ENCODE data around the gene ELAVL4. TPM values are rescaled to one million over a fixed set of nuclear protein-coding genes. Genes with fewer than 3 reads are reported as not detected.

Gene ELAVL4
- total RNA-seq (2021; ENCODE audit: unreplicated experiment) (not detected), Bru-seq, nascent RNA (not detected), BruChase-seq, experiment 1, labeled RNA remaining after a 6-hour chase (not detected), BruChase-seq, experiment 2, labeled RNA remaining after a 2-hour chase (not detected)
- not detected in 2 replicates for polyA plus RNA-seq (2012)
- long read RNA-seq = 0 reads

DNA sequence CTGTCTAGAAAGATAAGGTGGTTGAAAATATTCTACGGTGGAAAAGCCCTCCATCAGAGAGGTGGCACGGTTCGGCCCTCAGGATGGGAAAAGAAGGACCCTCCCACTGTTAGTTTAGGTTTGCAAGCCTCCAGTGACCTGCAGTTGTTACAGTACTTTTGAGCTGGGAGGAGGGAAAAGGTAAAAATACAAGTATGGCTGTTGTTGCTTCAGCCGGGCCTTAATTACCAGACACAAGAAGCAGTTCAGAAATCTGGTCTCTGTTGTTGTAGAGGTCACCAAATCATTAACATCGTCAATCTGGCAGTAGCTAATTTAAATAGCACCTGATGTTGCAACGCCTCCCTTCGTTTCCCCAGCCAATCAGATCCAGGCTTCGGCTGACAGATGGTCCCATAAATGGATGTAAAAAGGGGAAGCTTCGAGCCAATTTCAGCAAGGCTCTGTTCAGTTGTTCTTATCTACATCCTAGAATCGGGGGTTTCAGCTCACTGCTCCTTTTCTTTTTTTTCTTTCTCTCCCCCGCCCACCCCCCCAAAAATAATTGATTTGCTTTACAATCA is at the start of gene ELAVL4:
ELAVL4 (plus strand) TSS at position 424 of the 563 bp plus-strand sequence. CDS start 270 bp downstream, outside the sequence.
- H3K4me3 ChIP-seq (replicated peaks in 1 of 2; ENCODE audit: low read depth in 1 of 2, low read length in 2 of 2) = no peak within 1 kb of the TSS
- no peaks in the 10 kb centered on the region for H3K9me2 ChIP-seq (ENCODE audit: insufficient read depth)
- H3K4me2 ChIP-seq (ENCODE audit: low read length) = no peak within 1 kb of the TSS
- H3K9me3 ChIP-seq (ENCODE audit: control insufficient read depth in 1 of 2, insufficient read depth in 1 of 2, low read depth in 1 of 2, low read length in 2 of 2) = no peaks in the 10 kb centered on the region
- POLR2A ChIA-PET = no interaction called here
- no peaks in the 10 kb centered on the region for H4K20me1 ChIP-seq (ENCODE audit: insufficient read depth)
- no peaks in the 10 kb centered on the region for H3K79me2 ChIP-seq (ENCODE audit: insufficient read depth, low read length)
- H3K27me3 ChIP-seq (ENCODE audit: insufficient read depth, low read length) = peaks cover 14% of the 10 kb centered on the region; the same call in 1 of the 2 replicates
- H2AFZ ChIP-seq (ENCODE audit: low read depth, low read length, poor library complexity, severe bottlenecking) = no peak within 1 kb of the TSS
- intact Hi-C loops (cut with micrococcal nuclease) = no loop called here
- ATAC-seq = no peak
- H3K4me1 ChIP-seq (ENCODE audit: control insufficient read depth in 1 of 2, insufficient read depth in 2 of 2, low read length in 2 of 2) = no peaks in the 10 kb centered on the region
- CTCF ChIA-PET = no interaction called here
- RAD21 ChIA-PET (ENCODE audit: low non-redundant PET in 1 of 2, low total read pairs in 2 of 2, uncharacterized antibody in 2 of 2, unreplicated experiment in 2 of 2) = no interaction called here
- no peak within 1 kb of the TSS for H3K27ac ChIP-seq (ENCODE audit: low read depth, low read length)
- TF ChIP-seq, protein P1, sequence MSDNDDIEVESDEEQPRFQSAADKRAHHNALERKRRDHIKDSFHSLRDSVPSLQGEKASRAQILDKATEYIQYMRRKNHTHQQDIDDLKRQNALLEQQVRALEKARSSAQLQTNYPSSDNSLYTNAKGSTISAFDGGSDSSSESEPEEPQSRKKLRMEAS (IDR thresholded peaks at IDR 0.05) = no peak
- no peak for TF ChIP-seq EGR1 (IDR thresholded peaks at IDR 0.05; ENCODE audit: low read depth)
- no peak for TF ChIP-seq RAD21 (IDR thresholded peaks at IDR 0.05; ENCODE audit: low read depth)
- TF ChIP-seq ELF1 (IDR thresholded peaks at IDR 0.05; ENCODE audit: borderline replicate concordance, low read depth) = no peak
- no peak for TF ChIP-seq SIN3A (IDR thresholded peaks at IDR 0.05; ENCODE audit: low read depth)
- no peak for TF ChIP-seq JUND (IDR thresholded peaks at IDR 0.05)
- TF ChIP-seq, protein P2, sequence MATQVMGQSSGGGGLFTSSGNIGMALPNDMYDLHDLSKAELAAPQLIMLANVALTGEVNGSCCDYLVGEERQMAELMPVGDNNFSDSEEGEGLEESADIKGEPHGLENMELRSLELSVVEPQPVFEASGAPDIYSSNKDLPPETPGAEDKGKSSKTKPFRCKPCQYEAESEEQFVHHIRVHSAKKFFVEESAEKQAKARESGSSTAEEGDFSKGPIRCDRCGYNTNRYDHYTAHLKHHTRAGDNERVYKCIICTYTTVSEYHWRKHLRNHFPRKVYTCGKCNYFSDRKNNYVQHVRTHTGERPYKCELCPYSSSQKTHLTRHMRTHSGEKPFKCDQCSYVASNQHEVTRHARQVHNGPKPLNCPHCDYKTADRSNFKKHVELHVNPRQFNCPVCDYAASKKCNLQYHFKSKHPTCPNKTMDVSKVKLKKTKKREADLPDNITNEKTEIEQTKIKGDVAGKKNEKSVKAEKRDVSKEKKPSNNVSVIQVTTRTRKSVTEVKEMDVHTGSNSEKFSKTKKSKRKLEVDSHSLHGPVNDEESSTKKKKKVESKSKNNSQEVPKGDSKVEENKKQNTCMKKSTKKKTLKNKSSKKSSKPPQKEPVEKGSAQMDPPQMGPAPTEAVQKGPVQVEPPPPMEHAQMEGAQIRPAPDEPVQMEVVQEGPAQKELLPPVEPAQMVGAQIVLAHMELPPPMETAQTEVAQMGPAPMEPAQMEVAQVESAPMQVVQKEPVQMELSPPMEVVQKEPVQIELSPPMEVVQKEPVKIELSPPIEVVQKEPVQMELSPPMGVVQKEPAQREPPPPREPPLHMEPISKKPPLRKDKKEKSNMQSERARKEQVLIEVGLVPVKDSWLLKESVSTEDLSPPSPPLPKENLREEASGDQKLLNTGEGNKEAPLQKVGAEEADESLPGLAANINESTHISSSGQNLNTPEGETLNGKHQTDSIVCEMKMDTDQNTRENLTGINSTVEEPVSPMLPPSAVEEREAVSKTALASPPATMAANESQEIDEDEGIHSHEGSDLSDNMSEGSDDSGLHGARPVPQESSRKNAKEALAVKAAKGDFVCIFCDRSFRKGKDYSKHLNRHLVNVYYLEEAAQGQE (IDR thresholded peaks at IDR 0.05; ENCODE audit: low read depth) = no peak
- no peak for TF ChIP-seq FOSL1 (IDR thresholded peaks at IDR 0.05; ENCODE audit: low read depth)
- no peak for TF ChIP-seq ZNF274 (IDR thresholded peaks at IDR 0.05; ENCODE audit: low read depth, low read length)
- TF ChIP-seq, protein P3, sequence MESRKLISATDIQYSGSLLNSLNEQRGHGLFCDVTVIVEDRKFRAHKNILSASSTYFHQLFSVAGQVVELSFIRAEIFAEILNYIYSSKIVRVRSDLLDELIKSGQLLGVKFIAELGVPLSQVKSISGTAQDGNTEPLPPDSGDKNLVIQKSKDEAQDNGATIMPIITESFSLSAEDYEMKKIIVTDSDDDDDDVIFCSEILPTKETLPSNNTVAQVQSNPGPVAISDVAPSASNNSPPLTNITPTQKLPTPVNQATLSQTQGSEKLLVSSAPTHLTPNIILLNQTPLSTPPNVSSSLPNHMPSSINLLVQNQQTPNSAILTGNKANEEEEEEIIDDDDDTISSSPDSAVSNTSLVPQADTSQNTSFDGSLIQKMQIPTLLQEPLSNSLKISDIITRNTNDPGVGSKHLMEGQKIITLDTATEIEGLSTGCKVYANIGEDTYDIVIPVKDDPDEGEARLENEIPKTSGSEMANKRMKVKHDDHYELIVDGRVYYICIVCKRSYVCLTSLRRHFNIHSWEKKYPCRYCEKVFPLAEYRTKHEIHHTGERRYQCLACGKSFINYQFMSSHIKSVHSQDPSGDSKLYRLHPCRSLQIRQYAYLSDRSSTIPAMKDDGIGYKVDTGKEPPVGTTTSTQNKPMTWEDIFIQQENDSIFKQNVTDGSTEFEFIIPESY (IDR thresholded peaks at IDR 0.05; ENCODE audit: extremely low read depth, insufficient replicate concordance, low read length) = no peak
- TF ChIP-seq CEBPB (IDR thresholded peaks at IDR 0.05; ENCODE audit: low read depth) = no peak
- no peak for TF ChIP-seq YY1 (IDR thresholded peaks at IDR 0.05; ENCODE audit: extremely low read depth, insufficient replicate concordance, low read depth, low read length)
- no peak for TF ChIP-seq POLR2A (IDR thresholded peaks at IDR 0.05; ENCODE audit: borderline replicate concordance, extremely low read depth, insufficient read depth, insufficient read length)
- no peaks in the 10 kb centered on the region for H3K36me3 ChIP-seq (ENCODE audit: control insufficient read depth in 1 of 2, insufficient read depth in 2 of 2, low read length in 2 of 2)
- no peak for DNase-seq (ENCODE audit: low read depth, low spot score)
- H3K9ac ChIP-seq (ENCODE audit: low read length) = no peak within 1 kb of the TSS
- no TSS peak for BruUV-seq (replicated peaks)

Measured in HCT116 (cell line).